GM18526 (cell line): ENCODE measurements around the gene ASTN2.

Source experiments
- POLR2A ChIP-seq: IDR thresholded peaks from 3 replicates; pipeline ENCODE4 v1.6.1; 2011; ENCODE audit not compliant: insufficient read length; ENCODE audit errors: extremely low read depth

Gene ASTN2

GRCh38 chr9:117414906-117415331 lies at the start of gene ASTN2:
Gene ASTN2, minus strand, starts transcription at chr9:117415057. Its CDS starts 119 bp downstream, at chr9:117414938.
- no peak for TF ChIP-seq POLR2A

- no peak for TF ChIP-seq POLR2A
Measured at GRCh38 chr9:117462861-117463260, 48.0 kb upstream of the ASTN2 start.

- no peak for TF ChIP-seq POLR2A
Measured at GRCh38 chr9:117461386-117461785, 46.5 kb upstream of the ASTN2 start.

GRCh38 chr9:117460743-117461142 lies 45.9 kb upstream of the ASTN2 start:
- TF ChIP-seq POLR2A, result no peak

- TF ChIP-seq POLR2A, result no peak
Measured at GRCh38 chr9:117459913-117460312, 45.1 kb upstream of the ASTN2 start.

GRCh38 chr9:117458066-117458465 lies 43.2 kb upstream of the ASTN2 start:
- TF ChIP-seq POLR2A, result no peak

- TF ChIP-seq POLR2A, result no peak
Measured at GRCh38 chr9:117454711-117455110, 39.9 kb upstream of the ASTN2 start.

- TF ChIP-seq POLR2A, result no peak
Measured at GRCh38 chr9:117453737-117454136, 38.9 kb upstream of the ASTN2 start.

- TF ChIP-seq POLR2A, result no peak
Measured at GRCh38 chr9:117451311-117451710, 36.5 kb upstream of the ASTN2 start.

- TF ChIP-seq POLR2A, result no peak
Measured at GRCh38 chr9:117448066-117448465, 33.2 kb upstream of the ASTN2 start.

- no peak for TF ChIP-seq POLR2A
Measured at GRCh38 chr9:117445631-117446030, 30.8 kb upstream of the ASTN2 start.

GRCh38 chr9:117444501-117444900 lies 29.6 kb upstream of the ASTN2 start:
- no peak for TF ChIP-seq POLR2A

GRCh38 chr9:117437283-117437682 lies 22.4 kb upstream of the ASTN2 start:
- TF ChIP-seq POLR2A, result no peak

GRCh38 chr9:117435630-117436261 lies 20.9 kb upstream of the ASTN2 start:
- TF ChIP-seq POLR2A, result no peak

GRCh38 chr9:117434566-117434965 lies 19.7 kb upstream of the ASTN2 start:
- TF ChIP-seq POLR2A, result no peak

- TF ChIP-seq POLR2A, result no peak
Measured at GRCh38 chr9:117430813-117431212, 16.0 kb upstream of the ASTN2 start.

GRCh38 chr9:117427357-117427913 lies 12.6 kb upstream of the ASTN2 start:
- no peak for TF ChIP-seq POLR2A
